Glutamatergic neuron (in vitro differentiated cells): ENCODE data around the gene GPR84. TPM values are rescaled to one million over a fixed set of nuclear protein-coding genes. Genes with fewer than 3 reads are reported as not detected.

Source experiments
- DNase-seq: peaks from one replicate; pipeline ENCODE4 v3.0.0; 2022
- H3K27ac Mint-ChIP-seq: one replicate; pipeline ENCODE4 v1.8.0; 2020; ENCODE audit warnings: mild to moderate bottlenecking, mixed read lengths, inconsistent platforms; ENCODE audit not compliant: unreplicated experiment
- H3K27me3 Mint-ChIP-seq: one replicate; pipeline ENCODE4 v1.8.0; 2020; ENCODE audit warnings: mild to moderate bottlenecking, moderate library complexity, mixed read lengths, inconsistent platforms; ENCODE audit not compliant: unreplicated experiment
- H3K36me3 Mint-ChIP-seq: one replicate; pipeline ENCODE4 v1.8.0; 2020; ENCODE audit warnings: mild to moderate bottlenecking, mixed read lengths, inconsistent platforms; ENCODE audit not compliant: unreplicated experiment
- H3K4me1 Mint-ChIP-seq: one replicate; pipeline ENCODE4 v1.8.0; 2020; ENCODE audit warnings: mild to moderate bottlenecking, low read depth, mixed read lengths, inconsistent platforms; ENCODE audit not compliant: unreplicated experiment
- H3K4me3 Mint-ChIP-seq: one replicate; pipeline ENCODE4 v1.8.0; 2020; ENCODE audit warnings: mild to moderate bottlenecking, mixed read lengths, inconsistent platforms; ENCODE audit not compliant: unreplicated experiment
- H3K9me3 Mint-ChIP-seq: one replicate; pipeline ENCODE4 v1.8.0; 2020; ENCODE audit warnings: mild to moderate bottlenecking, moderate library complexity, mixed read lengths, inconsistent platforms; ENCODE audit not compliant: unreplicated experiment
- total RNA-seq: library from RNA; stranded (reverse); fragmentation: NEBNext Ultra II Directional; extraction: Animal tissue kit (Norgen Biotek cat#: 25700); gene quantifications from one replicate; pipeline ENCODE4 v1.2.1, GENCODE V29; 2021; ENCODE audit not compliant: unreplicated experiment
- TF ChIP-seq, protein P1 (sequence below): fragments of 200-600 bp; sonication (generic); IDR thresholded peaks from one replicate; pipeline ENCODE4 v1.5.0; 2021; ENCODE audit not compliant: partially characterized antibody, unreplicated experiment

Gene GPR84
- total RNA-seq, 1 donor from 2014 or later = not detected

DNA sequence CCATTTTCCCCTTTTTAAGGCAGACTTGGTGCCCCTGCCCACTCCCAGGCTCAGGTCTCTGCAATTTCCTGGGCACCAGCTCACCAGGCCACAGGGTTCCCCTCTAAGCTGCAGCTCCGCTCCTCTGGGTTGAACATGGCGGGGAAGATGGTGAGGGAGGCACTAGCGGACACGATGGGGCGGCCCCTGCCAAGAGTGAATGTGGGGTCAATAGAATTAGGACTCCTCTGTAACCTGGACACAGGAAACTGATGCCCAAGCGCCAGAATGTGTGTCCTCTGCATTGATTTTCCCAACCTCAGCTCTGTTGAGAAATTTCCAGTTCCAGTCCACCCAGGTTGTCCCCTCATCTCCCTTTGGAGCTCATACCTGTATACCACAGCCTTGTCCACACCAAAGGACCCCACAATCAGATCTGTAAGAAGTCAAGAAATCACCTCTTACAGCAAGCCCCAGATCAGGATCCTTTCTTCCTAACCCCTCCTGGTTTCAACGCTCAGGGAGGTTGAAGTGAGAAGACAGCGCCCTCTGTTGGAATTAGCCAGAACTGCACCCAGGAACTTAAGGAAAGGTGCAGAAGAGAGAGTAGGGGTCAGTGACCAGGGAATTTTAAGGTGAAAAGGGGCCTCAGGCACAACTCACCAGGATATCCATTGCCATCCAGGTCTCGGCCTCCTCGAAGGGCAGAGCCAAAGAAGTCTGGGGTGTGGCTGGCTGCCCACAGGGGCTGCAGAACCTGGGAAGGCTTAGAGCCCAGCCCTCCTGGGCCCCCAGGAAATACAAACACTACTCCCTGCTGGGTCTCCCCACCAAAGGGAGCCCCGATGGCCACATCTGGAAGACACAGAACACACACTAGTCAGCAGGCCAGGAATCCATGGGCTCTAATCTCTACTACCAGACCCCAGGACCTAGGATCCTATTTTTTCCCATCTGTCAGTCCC is 40.0 kb upstream of the GPR84 start:
- Mint-ChIP-seq H3K4me3 (no peak overlapping the region), H3K27me3 (peaks cover 13% of the 10 kb centered on the region), H3K36me3 (no peaks in the 10 kb centered on the region), H3K27ac (no peak overlapping the region), H3K9me3 (peaks cover 5% of the 10 kb centered on the region), H3K4me1 (peaks cover under 1% of the 10 kb centered on the region)
- DNase-seq = peak; percentile 77
- TF ChIP-seq, protein P1, sequence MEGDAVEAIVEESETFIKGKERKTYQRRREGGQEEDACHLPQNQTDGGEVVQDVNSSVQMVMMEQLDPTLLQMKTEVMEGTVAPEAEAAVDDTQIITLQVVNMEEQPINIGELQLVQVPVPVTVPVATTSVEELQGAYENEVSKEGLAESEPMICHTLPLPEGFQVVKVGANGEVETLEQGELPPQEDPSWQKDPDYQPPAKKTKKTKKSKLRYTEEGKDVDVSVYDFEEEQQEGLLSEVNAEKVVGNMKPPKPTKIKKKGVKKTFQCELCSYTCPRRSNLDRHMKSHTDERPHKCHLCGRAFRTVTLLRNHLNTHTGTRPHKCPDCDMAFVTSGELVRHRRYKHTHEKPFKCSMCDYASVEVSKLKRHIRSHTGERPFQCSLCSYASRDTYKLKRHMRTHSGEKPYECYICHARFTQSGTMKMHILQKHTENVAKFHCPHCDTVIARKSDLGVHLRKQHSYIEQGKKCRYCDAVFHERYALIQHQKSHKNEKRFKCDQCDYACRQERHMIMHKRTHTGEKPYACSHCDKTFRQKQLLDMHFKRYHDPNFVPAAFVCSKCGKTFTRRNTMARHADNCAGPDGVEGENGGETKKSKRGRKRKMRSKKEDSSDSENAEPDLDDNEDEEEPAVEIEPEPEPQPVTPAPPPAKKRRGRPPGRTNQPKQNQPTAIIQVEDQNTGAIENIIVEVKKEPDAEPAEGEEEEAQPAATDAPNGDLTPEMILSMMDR = peak; percentile 99

DNA sequence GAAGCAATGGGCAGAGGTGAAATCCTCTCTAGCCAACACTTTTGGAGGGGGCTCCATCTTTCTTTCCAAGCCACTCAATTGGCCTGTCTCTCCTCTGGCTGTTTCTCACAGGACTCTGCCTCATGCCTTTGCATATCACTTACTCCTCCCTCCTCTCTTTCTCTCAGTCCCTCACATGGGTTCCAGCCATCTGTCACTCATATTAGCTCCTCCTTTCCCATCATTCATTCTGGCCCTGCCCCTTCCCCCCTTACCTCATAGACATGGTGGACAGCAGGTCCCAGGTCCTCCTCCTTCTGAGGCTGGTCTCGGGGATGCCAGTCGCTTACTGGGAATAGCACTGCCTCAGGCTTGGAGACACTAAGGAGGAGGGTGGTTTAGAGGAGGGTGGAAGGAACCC is 36.8 kb upstream of the GPR84 start:
- Mint-ChIP-seq H3K36me3 (no peaks in the 10 kb centered on the region), H3K27me3 (peaks cover 14% of the 10 kb centered on the region), H3K27ac (no peak overlapping the region), H3K4me3 (no peak overlapping the region), H3K9me3 (peaks cover 5% of the 10 kb centered on the region), H3K4me1 (peaks cover 2% of the 10 kb centered on the region)
- TF ChIP-seq, protein P1 = no peak
- no peak for DNase-seq

DNA sequence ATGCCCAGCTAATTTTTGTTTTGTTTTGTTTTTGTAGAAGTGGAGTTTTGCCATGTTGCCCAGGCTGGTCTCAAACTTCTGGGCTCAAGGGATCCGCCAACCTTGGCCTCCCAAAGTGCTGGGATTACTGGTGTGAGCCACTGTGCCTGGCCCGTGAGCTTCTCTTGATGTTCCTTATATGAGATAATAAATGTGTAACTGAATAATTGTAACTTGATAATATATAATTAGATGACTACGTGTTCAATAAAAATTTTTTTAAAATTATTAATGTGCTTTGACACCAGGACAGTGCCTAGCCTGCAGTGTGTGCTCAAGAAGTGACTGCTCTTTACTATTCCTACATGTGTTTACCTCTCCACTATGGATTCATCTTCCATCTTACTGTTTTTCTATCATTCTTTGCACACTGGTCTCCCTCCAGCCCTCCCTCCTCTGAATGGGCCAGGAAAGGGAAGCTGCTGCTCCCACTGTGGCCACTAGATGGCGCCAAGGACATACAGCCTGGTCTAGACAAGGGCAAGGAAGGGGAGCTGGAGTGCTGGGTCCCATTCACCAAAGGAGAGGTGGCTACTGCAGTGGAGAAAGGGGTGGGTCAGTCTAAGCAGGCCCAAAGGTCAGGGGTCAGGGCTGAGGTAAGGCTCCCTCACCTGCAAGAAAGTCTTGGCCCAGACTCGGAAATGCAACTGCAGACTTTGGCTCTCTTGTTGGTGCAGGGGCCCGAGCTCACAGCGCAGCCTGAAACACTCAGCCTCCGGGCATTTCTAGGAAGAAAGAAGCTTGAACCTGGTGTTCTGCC is 34.9 kb upstream of the GPR84 start:
- H3K4me1 Mint-ChIP-seq = peaks cover 3% of the 10 kb centered on the region
- peak; percentile 92 for DNase-seq
- no peak overlapping the region for H3K4me3 Mint-ChIP-seq
- no peaks in the 10 kb centered on the region for H3K36me3 Mint-ChIP-seq
- H3K9me3 Mint-ChIP-seq = no peaks in the 10 kb centered on the region
- H3K27me3 Mint-ChIP-seq = peaks cover 16% of the 10 kb centered on the region
- TF ChIP-seq, protein P1 = peak; percentile 94
- no peak overlapping the region for H3K27ac Mint-ChIP-seq

DNA sequence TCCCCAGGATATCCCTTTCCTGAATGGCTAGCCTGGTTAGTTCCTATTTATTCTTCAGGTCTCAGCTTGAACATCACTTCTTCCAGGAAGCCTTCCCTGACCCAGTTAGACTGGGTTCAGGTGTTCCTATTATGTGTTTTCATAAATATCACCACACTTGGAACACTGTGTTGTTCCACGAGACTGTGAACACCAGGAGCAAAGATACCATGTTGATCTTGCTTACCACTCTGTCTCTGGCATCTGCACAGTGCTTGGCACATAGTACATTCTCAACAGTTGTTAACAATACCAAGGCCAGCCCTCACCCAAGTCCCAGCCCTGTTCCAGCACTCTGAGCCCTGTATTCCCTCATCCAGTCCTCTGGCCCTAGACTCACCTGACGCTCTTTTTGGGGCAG is 33.9 kb upstream of the GPR84 start:
- H3K4me3 Mint-ChIP-seq = no peak overlapping the region
- H3K27me3 Mint-ChIP-seq = peaks cover 16% of the 10 kb centered on the region
- peaks cover 11% of the 10 kb centered on the region for H3K4me1 Mint-ChIP-seq
- H3K27ac Mint-ChIP-seq = no peak overlapping the region
- no peaks in the 10 kb centered on the region for H3K9me3 Mint-ChIP-seq
- H3K36me3 Mint-ChIP-seq = no peaks in the 10 kb centered on the region
- no peak for DNase-seq
- TF ChIP-seq, protein P1 = no peak
